Measurements from ENCODE around the gene UBA1. TPM values are rescaled to one million over a fixed set of nuclear protein-coding genes. Genes with fewer than 3 reads are reported as not detected.

The UBA1 gene
- total and polyA plus RNA-seq, 2 of the 8 experiments (the other 6 are each of a cell fraction or from before 2014, with no cell fraction given) = 313 to 458 TPM

- FAIRE-seq (no peak), DNase-seq (ENCODE audit: low read depth in 1 of 2, low spot score in 2 of 2) (no peak)
- Histone ChIP-seq H3K79me1 (ENCODE audit: low read depth, low read length) (no peaks in the 10 kb centered on the region), H3K4me2 (ENCODE audit: insufficient read depth in 1 of 2, low read depth in 2 of 2, low read length in 2 of 2) (no peak overlapping the region), H3K79me2 (ENCODE audit: control insufficient read depth in 1 of 2, insufficient read depth in 2 of 2, low read length in 2 of 2) (no peaks in the 10 kb centered on the region), H4K91ac (replicated peaks; ENCODE audit: insufficient read length, low read length) (no peak overlapping the region), H2AFZ (ENCODE audit: low read length) (no peak overlapping the region), H3K27ac (ENCODE audit: low read depth, low read length) (no peak overlapping the region), H2BK120ac (replicated peaks; ENCODE audit: low read depth, low read length) (no peak overlapping the region), H3K4me3 (ENCODE audit: extremely low read depth in 1 of 4, insufficient read depth in 2 of 4, low read depth in 3 of 4, low read length in 4 of 4) (no peak overlapping the region), H3K56ac (replicated peaks; ENCODE audit: insufficient read length, low read depth, low read length) (no peak overlapping the region), H2BK12ac (ENCODE audit: low read depth, low read length) (no peak overlapping the region), H3K9ac (replicated peaks in 1 of 4; ENCODE audit: extremely low read depth in 1 of 4, low read depth in 3 of 4, low read length in 3 of 4) (no peak overlapping the region), H3K23me2 (ENCODE audit: low read depth, low read length) (no peaks in the 10 kb centered on the region), H4K20me1 (replicated peaks in 1 of 2; ENCODE audit: control insufficient read depth in 1 of 2, insufficient read depth in 2 of 2, low read length in 2 of 2) (peaks cover 0 to 3% of the 10 kb centered on the region in 2 experiments), H3K27me3 (replicated peaks in 1 of 4; ENCODE audit: control insufficient read depth in 3 of 4, extremely low read depth in 1 of 4, insufficient read depth in 3 of 4, low read length in 3 of 4) (no peaks in the 10 kb centered on the region), H2BK20ac (ENCODE audit: low read length) (no peak overlapping the region), H4K8ac (ENCODE audit: extremely low read depth, insufficient read depth, low read length) (no peak overlapping the region), H2BK5ac (ENCODE audit: low read depth, low read length) (no peak overlapping the region), H3K36me3 (ENCODE audit: control insufficient read depth in 2 of 4, insufficient read depth in 4 of 4, low read length in 3 of 4) (peaks cover 4 to 50% (median 33%) of the 10 kb centered on the region in 4 experiments; a peak in 7 of 8 replicates), H2BK15ac (ENCODE audit: low read length) (no peak overlapping the region), H3K9me3 (ENCODE audit: insufficient read depth in 2 of 2, low read depth in 1 of 2, low read length in 1 of 2) (no peaks in the 10 kb centered on the region), H3K18ac (ENCODE audit: extremely low read depth, low read length) (no peak overlapping the region), H3K4ac (replicated peaks; ENCODE audit: insufficient read length, low read depth, low read length) (no peak overlapping the region), H3K4me1 (replicated peaks in 1 of 4; ENCODE audit: control insufficient read depth in 3 of 4, insufficient read depth in 4 of 4, low read length in 3 of 4) (no peaks in the 10 kb centered on the region), H4K5ac (ENCODE audit: insufficient read length, low read depth, low read length) (no peak overlapping the region), H2AK5ac (ENCODE audit: low read depth, low read length) (no peak overlapping the region), H3K14ac (ENCODE audit: insufficient read length) (no peak overlapping the region), H3K23ac (ENCODE audit: insufficient read length) (no peak overlapping the region)
- ChIA-PET POLR2A (ENCODE audit: partially characterized antibody) (no interaction called here), CTCF (ENCODE audit: partially characterized antibody) (interaction anchor here (0.9 kb wide), 1 partner anchor 20 kb away, joined by 4 read pairs; no protein-coding TSS in a partner anchor)
- WGBS, 2 experiments (ENCODE audit: extremely low coverage in 1 of 2, insufficient coverage in 1 of 2, insufficient read length in 1 of 2, insufficient replicate concordance in 2 of 2, low coverage in 1 of 2, low lambda C conversion rate in 2 of 2, missing lambda C conversion rate in 1 of 2) = 100% methylated on average over 4 of the region's 5 CpGs; no CpG with 5 or more reads in 1 of the 2 experiments
- TF ChIP-seq CBX8 (IDR thresholded peaks at IDR 0.05; ENCODE audit: borderline replicate concordance, low read depth, low read length) = no peak
- TF ChIP-seq PHF8 (conservative IDR thresholded peaks at IDR 0.05; ENCODE audit: low read depth, low read length) = no peak
- TF ChIP-seq ASH2L (IDR thresholded peaks at IDR 0.05; ENCODE audit: low read length) = no peak
- TF ChIP-seq CREB1 (IDR thresholded peaks at IDR 0.05) = no peak
Observed at GRCh38 chrX:47178337-47178736, 15.3 kb upstream of the UBA1 start.

Data from H1 (cell line).